SK-MEL-5 (cell line): Measurements from ENCODE around the gene KIF21A. TPM values are rescaled to one million over a fixed set of nuclear protein-coding genes. Genes with fewer than 3 reads are reported as not detected.

Source experiments
- DNase-seq: peaks from one replicate; pipeline ENCODE4 v3.0.0-alpha.2; 2016; ENCODE audit warnings: low read depth, low spot score
- in situ Hi-C: cut with HindIII; loops from 2 replicates; pipeline ENCODE4 v1.10.0; 2016; ENCODE audit warnings: low sequenced_read_pairs, high pct_unique_total_duplicates, low pct_unique_long_range_greater_than_20kb
- total RNA-seq: library from RNA; depleted of rRNA; stranded (reverse); fragments of >200 nt; shearing (Covaris generic); gene quantifications from 2 replicates; pipeline ENCODE4 v1.2.3, GENCODE V29; 2014; rRNA removed

KIF21A gene
- total RNA-seq, 1 experiment from 2014 or later = 20.2 TPM

DNA sequence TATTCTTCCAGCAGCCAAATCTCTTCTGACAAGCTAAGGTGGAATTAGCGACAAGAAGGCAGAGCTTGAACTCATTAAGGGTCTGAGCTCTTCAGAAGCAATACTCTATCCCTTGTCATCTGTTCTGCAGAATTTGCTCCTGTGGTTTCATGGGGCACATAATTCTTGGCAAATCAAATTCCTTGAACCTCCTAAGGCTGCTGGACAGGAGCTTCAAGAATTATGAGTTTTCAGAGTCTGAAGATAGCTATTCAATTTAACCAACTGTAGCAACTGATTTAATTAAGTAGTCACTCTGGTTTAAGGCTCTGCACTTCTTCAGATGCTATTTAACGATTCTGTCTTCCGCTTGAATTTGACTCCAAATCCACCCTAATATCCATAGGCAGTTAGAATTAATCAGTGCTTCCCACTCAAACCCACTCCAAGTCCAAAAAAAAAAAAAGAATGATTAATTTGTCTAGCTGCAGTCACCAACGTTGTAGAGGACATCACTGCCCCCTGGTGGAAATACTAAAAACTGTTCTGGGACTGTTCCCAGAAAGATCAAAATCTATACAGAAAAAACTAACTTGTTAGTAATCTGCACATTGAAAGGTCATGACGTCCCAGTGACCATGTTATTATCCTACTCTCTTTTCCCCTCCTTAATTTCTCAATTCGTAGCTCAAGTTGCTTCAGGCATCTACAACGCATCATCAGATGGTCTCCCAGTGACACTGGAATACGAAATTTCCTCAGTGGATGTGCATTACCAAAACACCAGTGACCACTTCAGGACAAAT, 169.9 kb downstream of the KIF21A start:
- in situ Hi-C loops = no loop called here
- peak; percentile 71 for DNase-seq

DNA sequence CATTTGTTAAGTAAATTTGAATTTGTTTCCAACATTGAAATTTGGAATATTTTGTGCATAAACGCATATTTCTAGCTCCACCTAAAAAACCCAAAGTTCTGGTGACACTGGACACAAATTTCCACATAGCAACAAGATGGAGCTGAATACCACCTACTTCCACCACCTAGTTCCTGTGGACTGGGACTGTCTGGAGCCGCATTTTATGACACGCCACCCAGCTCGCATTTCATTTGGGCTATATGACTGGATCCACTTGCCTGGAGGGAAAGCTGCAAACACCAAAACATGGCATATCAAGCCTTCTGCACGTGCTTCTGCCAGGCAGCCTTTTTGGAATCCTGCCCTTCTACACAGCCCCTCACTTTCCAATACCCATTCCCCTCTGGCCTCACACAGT, 173.4 kb downstream of the KIF21A start:
- in situ Hi-C loops = no loop called here
- DNase-seq = no peak

DNA sequence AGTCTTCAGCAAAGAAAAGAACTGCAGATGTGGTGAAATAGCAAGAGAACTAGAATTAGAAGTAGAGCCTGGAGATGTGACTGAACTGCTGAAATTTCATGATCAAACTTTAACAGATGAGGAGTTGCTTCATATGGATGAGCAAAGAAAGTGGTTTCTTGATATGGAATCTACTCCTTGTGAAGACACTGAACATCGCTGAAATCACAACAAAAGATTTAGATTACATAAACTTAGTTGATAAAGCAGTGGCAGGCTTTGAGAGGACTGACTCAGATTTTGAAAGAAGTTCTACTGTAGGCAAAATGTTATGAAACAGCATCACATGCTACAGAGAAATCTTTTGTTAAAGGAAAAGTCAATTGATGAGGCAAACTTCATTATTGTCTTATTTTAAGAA, 175.0 kb downstream of the KIF21A start:
- in situ Hi-C loops = no loop called here
- no peak for DNase-seq

DNA sequence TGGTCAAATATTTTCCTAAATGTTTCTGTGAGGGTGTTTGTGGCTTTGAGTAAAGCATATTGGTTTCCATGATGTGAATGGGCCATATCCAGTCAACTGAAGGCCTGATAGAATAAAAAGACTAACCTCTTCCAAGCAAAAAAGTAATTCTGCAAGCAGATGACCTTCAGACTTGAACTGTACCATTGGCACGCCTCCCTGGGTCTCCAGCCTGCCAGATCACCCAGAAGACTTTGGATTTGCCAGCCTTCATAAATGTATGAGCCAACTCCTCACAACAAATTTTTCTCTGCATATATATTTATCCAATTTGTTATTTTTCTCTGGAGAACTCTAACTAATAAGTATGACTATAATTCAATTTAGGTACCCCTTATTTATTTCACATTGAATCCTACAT, 190.3 kb downstream of the KIF21A start:
- in situ Hi-C loops = no loop called here
- DNase-seq = no peak

Other genes starting within 250 kb of the KIF21A start
- 0.05 and 0.08 TPM in 2 replicates for gene ABCD2, start 176.7 kb upstream of the KIF21A start, total RNA-seq